ENCODE results near the gene KYNU. TPM values are rescaled to one million over a fixed set of nuclear protein-coding genes. Genes with fewer than 3 reads are reported as not detected.

KYNU gene
- total RNA-seq, 5 donors from 2014 or later (not counting 1 experiment from before 2014, with no cell fraction given), result 0.30 to 1.8 (median 0.77) TPM; not detected in 1

GRCh38 chr2:142966284-142966683 is 88.8 kb downstream of the KYNU start:
- Mint-ChIP-seq H3K4me3 (no peak overlapping the region), H3K4me1 (no peaks in the 10 kb centered on the region), H3K27ac (no peak overlapping the region), H3K27me3 (peaks cover 0 to 21% of the 10 kb centered on the region in 2 donors), H3K9me3 (peaks cover 0 to 13% (median 4%) of the 10 kb centered on the region in 3 donors), H3K36me3 (peaks cover 2% of the 10 kb centered on the region)
- Histone ChIP-seq H3K9me3 (no peaks in the 10 kb centered on the region), H3K27me3 (replicated peaks in 1 of 2; ENCODE audit: control insufficient read depth in 2 of 2, extremely low read depth in 1 of 2, insufficient read depth in 2 of 2, low read length in 1 of 2) (no peaks in the 10 kb centered on the region), H3K4me1 (ENCODE audit: control insufficient read depth in 1 of 2, extremely low read depth in 1 of 2, insufficient read depth in 2 of 2, low read length in 2 of 2) (no peaks in the 10 kb centered on the region), H3K27ac (ENCODE audit: low read length) (no peak overlapping the region), H3K36me3 (ENCODE audit: control insufficient read depth in 2 of 2, extremely low read depth in 1 of 2, insufficient read depth in 1 of 2, low read length in 1 of 2) (no peaks in the 10 kb centered on the region), H3K4me3 (ENCODE audit: control insufficient read depth in 1 of 2, extremely low read depth in 1 of 2, low read length in 1 of 2) (no peak overlapping the region)
- ATAC-seq (replicated peaks in 1 of 4) (no peak), DNase-seq (no peak)
- POLR2A ChIA-PET, result no interaction called here
- CTCF ChIA-PET, result interaction anchor here in 1 of 2 donors (1.3 kb wide), 1 partner anchor 9 kb away, joined by 3 read pairs; no protein-coding TSS in a partner anchor

- Histone ChIP-seq H3K4me1 (ENCODE audit: control insufficient read depth in 1 of 2, extremely low read depth in 1 of 2, insufficient read depth in 2 of 2, low read length in 2 of 2) (no peaks in the 10 kb centered on the region), H3K36me3 (ENCODE audit: control insufficient read depth in 2 of 2, extremely low read depth in 1 of 2, insufficient read depth in 1 of 2, low read length in 1 of 2) (no peaks in the 10 kb centered on the region), H3K27ac (ENCODE audit: low read length) (no peak overlapping the region), H3K27me3 (replicated peaks in 1 of 2; ENCODE audit: control insufficient read depth in 2 of 2, extremely low read depth in 1 of 2, insufficient read depth in 2 of 2, low read length in 1 of 2) (no peaks in the 10 kb centered on the region), H3K9me3 (no peaks in the 10 kb centered on the region), H3K4me3 (ENCODE audit: control insufficient read depth in 1 of 2, extremely low read depth in 1 of 2, low read length in 1 of 2) (no peak overlapping the region)
- POLR2A ChIA-PET, result interaction anchor here in 1 of 2 donors (0.6 kb wide), 1 partner anchor 20 kb away, joined by 3 read pairs; no protein-coding TSS in a partner anchor
- H3K27ac Mint-ChIP-seq, result no peak overlapping the region
- H3K36me3 Mint-ChIP-seq, result peaks cover 2% of the 10 kb centered on the region
- DNase-seq, result no peak
- peaks cover 0 to 21% of the 10 kb centered on the region in 2 donors for H3K27me3 Mint-ChIP-seq
- no peaks in the 10 kb centered on the region for H3K4me1 Mint-ChIP-seq
- no peak for ATAC-seq (replicated peaks in 1 of 4)
- CTCF ChIA-PET, result interaction anchor here (0.7 to 1.3 kb wide), 3 partner anchors 10 to 24 kb away, joined by 3 to 4 read pairs (median 3); no protein-coding TSS in a partner anchor
- WGBS (ENCODE audit: insufficient coverage), result no CpG with 5 or more reads among the region's 1 CpG
- H3K9me3 Mint-ChIP-seq, result peaks cover 0 to 13% (median 4%) of the 10 kb centered on the region in 3 donors
- H3K4me3 Mint-ChIP-seq, result no peak overlapping the region
Observed at GRCh38 chr2:142967060-142967459, 89.6 kb downstream of the KYNU start.

DNA sequence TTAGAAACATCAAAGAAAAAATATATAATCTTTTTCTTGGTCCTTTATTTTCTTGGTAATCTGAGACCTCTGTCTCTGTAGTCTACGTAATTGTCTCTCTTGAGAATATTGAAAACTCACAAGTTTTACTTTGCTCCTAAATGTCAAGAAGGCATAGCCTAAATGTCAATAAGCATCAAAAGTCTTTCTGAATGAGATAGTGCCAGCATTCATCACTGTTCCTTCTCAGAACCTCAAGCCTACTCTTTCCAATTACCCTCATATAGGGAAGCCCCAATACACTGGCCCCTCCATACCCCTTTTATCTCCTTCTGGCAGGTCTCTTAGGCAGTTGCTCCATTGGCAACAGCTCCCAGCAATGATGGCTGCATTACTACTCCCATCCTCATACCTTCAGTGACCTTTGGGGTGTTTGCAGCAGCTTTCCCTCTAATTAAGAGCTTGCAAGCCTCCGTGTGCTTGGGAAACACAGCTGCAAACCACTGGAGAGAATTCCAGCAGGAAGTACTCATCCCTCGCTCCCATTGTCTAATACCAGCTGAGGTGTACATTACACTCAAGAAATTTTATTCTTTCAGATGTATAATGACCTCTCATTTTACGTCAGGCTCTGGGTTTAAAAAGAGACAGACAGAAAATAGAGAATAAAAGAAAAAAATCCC is 95.8 kb downstream of the KYNU start:
- H3K9me3 ChIP-seq, result no peaks in the 10 kb centered on the region
- ChIA-PET CTCF (interaction anchor here in 1 of 2 donors (1.4 kb wide), 1 partner anchor 16 kb away, joined by 3 read pairs; no protein-coding TSS in a partner anchor), POLR2A (no interaction called here)
- no peaks in the 10 kb centered on the region for H3K27me3 ChIP-seq (replicated peaks in 1 of 2; ENCODE audit: control insufficient read depth in 2 of 2, extremely low read depth in 1 of 2, insufficient read depth in 2 of 2, low read length in 1 of 2)
- 74% methylated on average over 2 of the region's 4 CpGs for WGBS (ENCODE audit: insufficient coverage)
- no peak overlapping the region for H3K4me3 ChIP-seq (ENCODE audit: control insufficient read depth in 1 of 2, extremely low read depth in 1 of 2, low read length in 1 of 2)
- no peak for DNase-seq
- H3K9me3 Mint-ChIP-seq, result no peaks in the 10 kb centered on the region
- H3K36me3 ChIP-seq (ENCODE audit: control insufficient read depth in 2 of 2, extremely low read depth in 1 of 2, insufficient read depth in 1 of 2, low read length in 1 of 2), result no peaks in the 10 kb centered on the region
- H3K27ac Mint-ChIP-seq, result no peak overlapping the region
- no peaks in the 10 kb centered on the region for H3K36me3 Mint-ChIP-seq
- H3K4me1 ChIP-seq (ENCODE audit: control insufficient read depth in 1 of 2, extremely low read depth in 1 of 2, insufficient read depth in 2 of 2, low read length in 2 of 2), result no peaks in the 10 kb centered on the region
- H3K4me1 Mint-ChIP-seq, result no peaks in the 10 kb centered on the region
- no peak for ATAC-seq (replicated peaks in 1 of 4)
- no peaks in the 10 kb centered on the region for H3K27me3 Mint-ChIP-seq
- no peak overlapping the region for H3K4me3 Mint-ChIP-seq
- no peak overlapping the region for H3K27ac ChIP-seq (ENCODE audit: low read length)

DNA sequence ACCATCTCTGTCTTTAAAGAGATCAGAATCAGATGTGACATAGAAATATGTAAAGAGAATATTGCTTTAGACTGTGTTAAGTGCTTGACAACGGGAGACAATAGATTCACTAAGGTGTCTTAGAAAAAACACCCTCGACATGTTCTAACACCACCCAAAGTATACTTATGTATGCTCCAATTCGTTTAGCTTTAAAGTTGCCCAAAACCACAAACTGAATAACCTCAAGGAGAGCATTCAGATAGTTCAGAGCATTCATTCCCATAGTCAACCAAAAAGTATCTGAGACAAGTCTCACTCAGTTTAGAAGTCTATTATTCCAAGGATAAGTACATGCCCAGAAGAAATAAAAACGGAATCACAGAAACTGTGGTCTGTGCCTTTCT is 96.4 kb downstream of the KYNU start:
- ChIA-PET CTCF (interaction anchor here in 1 of 2 donors (0.7 kb wide), 1 partner anchor 11 kb away, joined by 3 read pairs; no protein-coding TSS in a partner anchor), POLR2A (no interaction called here)
- no peaks in the 10 kb centered on the region for H3K4me1 ChIP-seq (ENCODE audit: control insufficient read depth in 1 of 2, extremely low read depth in 1 of 2, insufficient read depth in 2 of 2, low read length in 2 of 2)
- no peak overlapping the region for H3K27ac ChIP-seq (ENCODE audit: low read length)
- no peaks in the 10 kb centered on the region for H3K27me3 Mint-ChIP-seq
- H3K27me3 ChIP-seq (replicated peaks in 1 of 2; ENCODE audit: control insufficient read depth in 2 of 2, extremely low read depth in 1 of 2, insufficient read depth in 2 of 2, low read length in 1 of 2), result no peaks in the 10 kb centered on the region
- no peaks in the 10 kb centered on the region for H3K4me1 Mint-ChIP-seq
- H3K36me3 Mint-ChIP-seq, result no peaks in the 10 kb centered on the region
- no peak overlapping the region for H3K4me3 ChIP-seq (ENCODE audit: control insufficient read depth in 1 of 2, extremely low read depth in 1 of 2, low read length in 1 of 2)
- DNase-seq (no peak), ATAC-seq (replicated peaks in 1 of 4) (no peak)
- no peaks in the 10 kb centered on the region for H3K9me3 ChIP-seq
- H3K27ac Mint-ChIP-seq, result no peak overlapping the region
- no peaks in the 10 kb centered on the region for H3K36me3 ChIP-seq (ENCODE audit: control insufficient read depth in 2 of 2, extremely low read depth in 1 of 2, insufficient read depth in 1 of 2, low read length in 1 of 2)
- H3K4me3 Mint-ChIP-seq, result no peak overlapping the region
- no peaks in the 10 kb centered on the region for H3K9me3 Mint-ChIP-seq
- 0% methylated on average over 1 of the region's 4 CpGs for WGBS (ENCODE audit: insufficient coverage)

DNA sequence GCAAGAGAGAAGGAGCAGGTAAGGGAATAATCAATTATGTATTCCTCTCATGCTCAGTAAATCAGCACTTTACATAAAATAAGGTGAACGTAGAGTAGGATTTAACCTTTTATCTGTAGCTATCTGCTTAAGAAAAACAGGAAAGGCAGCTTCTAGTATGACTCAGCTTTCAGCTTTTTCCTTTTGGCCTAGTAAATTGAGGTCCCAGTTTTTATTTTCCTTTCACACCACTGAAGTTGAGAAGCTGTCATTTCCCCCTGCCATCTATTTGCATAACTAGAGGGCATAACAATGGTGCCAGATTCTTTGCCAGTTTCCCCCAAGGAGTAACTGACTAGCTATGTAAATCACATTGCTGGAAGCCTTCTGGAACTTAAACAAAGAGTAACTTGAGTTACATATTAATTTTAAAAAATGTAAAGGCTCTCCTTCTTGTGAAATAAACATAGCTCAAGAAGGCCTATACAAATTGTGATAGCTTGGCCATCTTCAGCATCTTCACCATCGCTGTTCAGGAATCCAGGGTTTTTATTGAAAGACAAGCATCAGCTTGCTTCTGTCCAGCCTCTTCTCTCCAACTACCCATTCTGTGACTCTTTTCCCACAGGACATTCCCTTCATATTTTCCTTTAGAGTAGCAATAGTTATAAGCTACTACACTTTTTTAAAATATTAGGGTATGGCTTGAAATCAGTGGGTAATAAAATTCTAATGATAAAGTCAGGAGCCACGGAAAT is 97.0 kb downstream of the KYNU start:
- CTCF ChIA-PET, result interaction anchor here (0.7 to 3.1 kb wide), 3 partner anchors 10 to 14 kb away, joined by 3 to 16 read pairs (median 5); no protein-coding TSS in a partner anchor
- H3K27ac ChIP-seq (ENCODE audit: low read length), result no peak overlapping the region

GRCh38 chr2:142975239-142975638 is 97.8 kb downstream of the KYNU start:
- Histone ChIP-seq H3K9me3 (no peaks in the 10 kb centered on the region), H3K27me3 (replicated peaks in 1 of 2; ENCODE audit: control insufficient read depth in 2 of 2, extremely low read depth in 1 of 2, insufficient read depth in 2 of 2, low read length in 1 of 2) (no peaks in the 10 kb centered on the region), H3K4me3 (ENCODE audit: control insufficient read depth in 1 of 2, extremely low read depth in 1 of 2, low read length in 1 of 2) (no peak overlapping the region), H3K27ac (ENCODE audit: low read length) (no peak overlapping the region), H3K36me3 (ENCODE audit: control insufficient read depth in 2 of 2, extremely low read depth in 1 of 2, insufficient read depth in 1 of 2, low read length in 1 of 2) (no peaks in the 10 kb centered on the region), H3K4me1 (ENCODE audit: control insufficient read depth in 1 of 2, extremely low read depth in 1 of 2, insufficient read depth in 2 of 2, low read length in 2 of 2) (no peaks in the 10 kb centered on the region)
- no peaks in the 10 kb centered on the region for H3K9me3 Mint-ChIP-seq
- H3K27ac Mint-ChIP-seq, result no peak overlapping the region
- WGBS (ENCODE audit: insufficient coverage), result no CpG with 5 or more reads among the region's 1 CpG
- ChIA-PET POLR2A (interaction anchor here in 1 of 2 donors (0.5 kb wide), 1 partner anchor 141 kb away, joined by 3 read pairs; no protein-coding TSS in a partner anchor), CTCF (interaction anchor here (0.9 to 3.1 kb wide), 2 partner anchors 11 to 13 kb away, joined by 5 to 16 read pairs; no protein-coding TSS in a partner anchor)
- H3K27me3 Mint-ChIP-seq, result no peaks in the 10 kb centered on the region
- no peak overlapping the region for H3K4me3 Mint-ChIP-seq
- ATAC-seq (replicated peaks in 1 of 4) (no peak), DNase-seq (no peak)
- H3K36me3 Mint-ChIP-seq, result no peaks in the 10 kb centered on the region
- H3K4me1 Mint-ChIP-seq, result no peaks in the 10 kb centered on the region

More for the DNA sequence above, 97.0 kb downstream of the KYNU start:
- no peaks in the 10 kb centered on the region for H3K9me3 ChIP-seq
- no peaks in the 10 kb centered on the region for H3K27me3 ChIP-seq (replicated peaks in 1 of 2; ENCODE audit: control insufficient read depth in 2 of 2, extremely low read depth in 1 of 2, insufficient read depth in 2 of 2, low read length in 1 of 2)
- H3K36me3 ChIP-seq (ENCODE audit: control insufficient read depth in 2 of 2, extremely low read depth in 1 of 2, insufficient read depth in 1 of 2, low read length in 1 of 2), result no peaks in the 10 kb centered on the region
- H3K4me3 ChIP-seq (ENCODE audit: control insufficient read depth in 1 of 2, extremely low read depth in 1 of 2, low read length in 1 of 2), result no peak overlapping the region
- Mint-ChIP-seq H3K27me3 (no peaks in the 10 kb centered on the region), H3K27ac (no peak overlapping the region), H3K9me3 (no peaks in the 10 kb centered on the region), H3K4me1 (no peaks in the 10 kb centered on the region), H3K36me3 (no peaks in the 10 kb centered on the region), H3K4me3 (no peak overlapping the region)
- H3K4me1 ChIP-seq (ENCODE audit: control insufficient read depth in 1 of 2, extremely low read depth in 1 of 2, insufficient read depth in 2 of 2, low read length in 2 of 2), result no peaks in the 10 kb centered on the region
- DNase-seq (no peak), ATAC-seq (replicated peaks in 1 of 4) (no peak)
- no CpG with 5 or more reads among the region's 3 CpGs for WGBS (ENCODE audit: insufficient coverage)
- POLR2A ChIA-PET, result no interaction called here

All from T-cell (primary cell).